ENCODE results near the gene C10orf88. TPM values are rescaled to one million over a fixed set of nuclear protein-coding genes. Genes with fewer than 3 reads are reported as not detected.

C10orf88 gene
- total and polyA plus RNA-seq, 9 of the 15 experiments (the other 6 are each of a cell fraction or from before 2014, with no cell fraction given) = 2.5 to 9.6 (median 7.5) TPM

- no peak for TF ChIP-seq NR2C2 (CRISPR knock-in tag; IDR thresholded peaks at IDR 0.05)
- TF ChIP-seq NR2C2 (tag; IDR thresholded peaks at IDR 0.05) = peak; percentile 72; the same call in 1 of the 2 replicates
- peak; percentile 62 to 75; a peak in 3 of 4 replicates for TF ChIP-seq FOXK2 (conservative IDR thresholded peaks at IDR 0.05 in 1 of 2, IDR thresholded peaks at IDR 0.05 in 1 of 2; ENCODE audit: low read depth in 2 of 2)
- TF ChIP-seq TBP (optimal IDR thresholded peaks at IDR 0.05; ENCODE audit: low read depth, low read length) = peak; percentile 48
- TF ChIP-seq ATF1 (CRISPR knock-in tag; IDR thresholded peaks at IDR 0.05) = peak; percentile 94
- TF ChIP-seq ATF1 (tag; IDR thresholded peaks at IDR 0.05) = peak; percentile 98
- no peak for TF ChIP-seq TFE3 (CRISPR knock-in tag; IDR thresholded peaks at IDR 0.05)
- TF ChIP-seq NCOA1 (IDR thresholded peaks at IDR 0.05; ENCODE audit: low read depth) = peak; percentile 49; the same call in 1 of the 2 replicates
- TF ChIP-seq, protein P1, sequence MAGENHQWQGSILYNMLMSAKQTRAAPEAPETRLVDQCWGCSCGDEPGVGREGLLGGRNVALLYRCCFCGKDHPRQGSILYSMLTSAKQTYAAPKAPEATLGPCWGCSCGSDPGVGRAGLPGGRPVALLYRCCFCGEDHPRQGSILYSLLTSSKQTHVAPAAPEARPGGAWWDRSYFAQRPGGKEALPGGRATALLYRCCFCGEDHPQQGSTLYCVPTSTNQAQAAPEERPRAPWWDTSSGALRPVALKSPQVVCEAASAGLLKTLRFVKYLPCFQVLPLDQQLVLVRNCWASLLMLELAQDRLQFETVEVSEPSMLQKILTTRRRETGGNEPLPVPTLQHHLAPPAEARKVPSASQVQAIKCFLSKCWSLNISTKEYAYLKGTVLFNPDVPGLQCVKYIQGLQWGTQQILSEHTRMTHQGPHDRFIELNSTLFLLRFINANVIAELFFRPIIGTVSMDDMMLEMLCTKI (IDR thresholded peaks at IDR 0.05; ENCODE audit: partially characterized antibody) = no peak
- no peak for TF ChIP-seq RBM22 (IDR thresholded peaks at IDR 0.05; ENCODE audit: low read depth, low read length, poor library complexity, severe bottlenecking)
- TF ChIP-seq SMAD4 (CRISPR knock-in tag; conservative IDR thresholded peaks at IDR 0.05) = peak; percentile 60
- TF ChIP-seq, protein P2, sequence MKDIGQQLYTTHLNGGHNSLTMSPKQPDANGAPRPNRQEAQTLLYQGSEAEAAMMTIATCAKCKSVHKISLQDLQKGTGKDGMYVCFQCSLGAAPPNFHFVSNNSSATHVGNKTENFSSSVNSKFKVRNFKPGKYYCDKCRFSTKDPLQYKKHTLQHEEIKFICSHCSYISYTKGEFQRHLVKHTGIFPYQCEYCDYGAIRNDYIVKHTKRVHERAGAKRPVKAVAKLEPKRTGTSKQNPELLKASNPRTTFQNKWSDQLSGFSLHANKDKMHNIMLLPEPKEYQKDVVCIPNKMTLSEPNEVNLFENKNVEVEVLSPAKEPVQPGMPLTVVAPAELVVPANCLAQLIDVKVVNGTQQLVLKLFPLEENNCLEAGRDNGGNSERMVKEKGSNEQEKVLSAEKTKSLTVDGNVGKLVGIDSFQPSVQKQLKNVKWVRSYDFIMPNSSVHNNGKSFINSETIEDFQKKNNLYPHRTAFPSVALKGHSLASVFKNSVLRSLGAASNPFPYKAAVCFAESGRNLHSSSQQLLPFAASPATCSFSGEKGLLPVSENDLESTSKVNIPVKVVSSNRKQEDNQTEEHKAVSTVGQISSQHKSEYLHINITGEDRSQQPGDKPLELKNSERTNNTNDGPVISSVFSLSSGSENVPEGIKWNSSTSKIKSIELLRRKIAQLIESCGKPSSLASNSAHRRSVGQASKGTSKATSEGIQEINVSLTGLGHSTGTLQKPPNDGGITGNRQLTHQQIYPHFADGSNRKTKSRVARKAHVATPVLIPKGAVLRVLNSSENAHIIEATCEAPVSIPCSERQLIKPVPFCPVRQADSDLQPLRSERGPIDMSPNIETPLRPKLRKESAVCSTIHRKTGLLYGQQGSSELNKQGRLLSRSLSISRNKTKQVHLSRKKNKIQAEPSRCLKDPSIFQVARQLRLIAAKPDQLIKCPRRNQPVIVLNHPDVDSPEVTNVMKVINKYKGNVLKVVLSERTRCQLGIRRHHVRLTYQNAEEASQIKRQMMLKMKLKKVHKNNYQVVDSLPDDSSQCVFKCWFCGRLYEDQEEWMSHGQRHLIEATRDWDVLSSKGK (CRISPR knock-in tag; IDR thresholded peaks at IDR 0.05) = no peak
- peak; percentile 42; the same call in 1 of the 2 replicates for TF ChIP-seq ESRRA (IDR thresholded peaks at IDR 0.05; ENCODE audit: borderline replicate concordance, low read depth)
- no peak for TF ChIP-seq ZNF121 (CRISPR knock-in tag; conservative IDR thresholded peaks at IDR 0.05)
- TF ChIP-seq OTX1 (CRISPR knock-in tag; IDR thresholded peaks at IDR 0.05) = no peak
- no peak for TF ChIP-seq ZNF212 (CRISPR knock-in tag; IDR thresholded peaks at IDR 0.05)
- TF ChIP-seq NONO (IDR thresholded peaks at IDR 0.05; ENCODE audit: low read depth in 2 of 2, low read length in 1 of 2) = 0 out of 4 replicates have a peak, but pooled peaks have one; percentile 17 to 21
- no peak for TF ChIP-seq NFXL1 (CRISPR knock-in tag; IDR thresholded peaks at IDR 0.05)
- TF ChIP-seq TAF7 (tag; IDR thresholded peaks at IDR 0.05) = peak; percentile 65
- TF ChIP-seq ZNF347 (CRISPR knock-in tag; IDR thresholded peaks at IDR 0.05; ENCODE audit: low read depth) = no peak
- no peak for TF ChIP-seq KDM4B (IDR thresholded peaks at IDR 0.05; ENCODE audit: borderline replicate concordance in 2 of 2, low read depth in 1 of 2)
- peak; percentile 71 for TF ChIP-seq ZSCAN29 (IDR thresholded peaks at IDR 0.05)
- 0 out of 2 replicates have a peak, but pooled peaks have one; percentile 40 for TF ChIP-seq GTF2F1 (IDR thresholded peaks at IDR 0.05; ENCODE audit: low read depth, low read length)
Measured at GRCh38 chr10:122980209-122981065, 26.4 kb upstream of the C10orf88 start, which contains the start of gene PSTK (continued).
